ENCODE measurements around the gene P4HTM.

P4HTM gene, protein sequence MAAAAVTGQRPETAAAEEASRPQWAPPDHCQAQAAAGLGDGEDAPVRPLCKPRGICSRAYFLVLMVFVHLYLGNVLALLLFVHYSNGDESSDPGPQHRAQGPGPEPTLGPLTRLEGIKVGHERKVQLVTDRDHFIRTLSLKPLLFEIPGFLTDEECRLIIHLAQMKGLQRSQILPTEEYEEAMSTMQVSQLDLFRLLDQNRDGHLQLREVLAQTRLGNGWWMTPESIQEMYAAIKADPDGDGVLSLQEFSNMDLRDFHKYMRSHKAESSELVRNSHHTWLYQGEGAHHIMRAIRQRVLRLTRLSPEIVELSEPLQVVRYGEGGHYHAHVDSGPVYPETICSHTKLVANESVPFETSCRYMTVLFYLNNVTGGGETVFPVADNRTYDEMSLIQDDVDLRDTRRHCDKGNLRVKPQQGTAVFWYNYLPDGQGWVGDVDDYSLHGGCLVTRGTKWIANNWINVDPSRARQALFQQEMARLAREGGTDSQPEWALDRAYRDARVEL

DNA sequence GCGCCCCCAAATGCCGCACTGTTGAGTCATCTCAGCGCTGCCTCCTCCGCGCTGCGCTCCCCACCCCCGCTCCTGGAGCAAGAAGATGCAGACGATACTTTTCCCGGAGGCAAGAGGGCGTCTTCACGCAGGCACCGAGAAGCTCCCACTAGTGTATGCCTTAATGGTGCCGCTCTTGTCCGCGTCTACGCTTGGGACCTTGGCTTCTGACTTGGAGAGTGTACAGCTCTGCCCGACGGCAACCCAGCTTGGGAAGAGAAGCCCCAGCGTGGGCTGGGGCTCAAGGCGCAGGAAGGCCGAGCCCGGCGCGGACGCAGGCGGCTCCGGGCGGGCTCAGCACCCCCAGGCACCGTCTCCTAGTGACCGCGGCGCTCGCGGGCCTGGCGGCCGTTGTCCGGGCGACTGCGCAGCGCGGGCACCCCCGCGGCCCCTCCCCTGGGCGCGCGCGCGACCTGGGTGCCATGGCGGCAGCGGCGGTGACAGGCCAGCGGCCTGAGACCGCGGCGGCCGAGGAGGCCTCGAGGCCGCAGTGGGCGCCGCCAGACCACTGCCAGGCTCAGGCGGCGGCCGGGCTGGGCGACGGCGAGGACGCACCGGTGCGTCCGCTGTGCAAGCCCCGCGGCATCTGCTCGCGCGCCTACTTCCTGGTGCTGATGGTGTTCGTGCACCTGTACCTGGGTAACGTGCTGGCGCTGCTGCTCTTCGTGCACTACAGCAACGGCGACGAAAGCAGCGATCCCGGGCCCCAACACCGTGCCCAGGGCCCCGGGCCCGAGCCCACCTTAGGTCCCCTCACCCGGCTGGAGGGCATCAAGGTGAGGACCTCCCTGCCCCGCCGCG, at the start of gene P4HTM:
Gene P4HTM, plus strand, starts transcription at position 446 of the 840 bp plus-strand sequence. Its CDS starts 16 bp downstream, at position 462.
- H3K4me1 Mint-ChIP-seq: peaks cover 38% of the 10 kb centered on the region

DNA sequence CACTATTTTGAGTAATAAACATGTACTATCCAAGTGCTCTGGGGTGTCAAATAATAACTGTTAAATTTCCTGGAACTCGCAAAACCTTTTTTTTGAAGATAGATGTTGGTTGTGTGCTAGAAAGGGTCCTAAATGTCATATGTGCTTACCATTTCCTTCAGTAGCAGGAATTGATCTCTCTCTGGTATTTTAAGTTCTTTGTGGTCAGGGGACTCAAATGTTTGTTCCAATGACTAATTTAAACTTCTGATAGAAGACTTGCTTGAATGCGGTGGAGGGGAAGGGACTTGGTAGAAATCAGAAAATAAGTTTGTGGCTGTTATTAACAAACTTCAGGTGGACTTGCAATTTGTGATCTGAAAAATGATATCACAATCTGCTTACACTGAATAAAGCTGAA, 44.6 kb upstream of the P4HTM start:
- Mint-ChIP-seq H3K36me3 (peaks cover 6% of the 10 kb centered on the region), H3K4me3 (no peak overlapping the region), H3K4me1 (peaks cover 45% of the 10 kb centered on the region), H3K27ac (no peak overlapping the region), H3K27me3 (no peaks in the 10 kb centered on the region), H3K9me3 (no peaks in the 10 kb centered on the region)

More for the DNA sequence above, at the start of gene P4HTM:
- Mint-ChIP-seq H3K27me3 (no peaks in the 10 kb centered on the region), H3K9me3 (no peaks in the 10 kb centered on the region), H3K36me3 (no peaks in the 10 kb centered on the region), H3K27ac (peak within 1 kb of the TSS; percentile 94), H3K4me3 (peak within 1 kb of the TSS; percentile 95)

DNA sequence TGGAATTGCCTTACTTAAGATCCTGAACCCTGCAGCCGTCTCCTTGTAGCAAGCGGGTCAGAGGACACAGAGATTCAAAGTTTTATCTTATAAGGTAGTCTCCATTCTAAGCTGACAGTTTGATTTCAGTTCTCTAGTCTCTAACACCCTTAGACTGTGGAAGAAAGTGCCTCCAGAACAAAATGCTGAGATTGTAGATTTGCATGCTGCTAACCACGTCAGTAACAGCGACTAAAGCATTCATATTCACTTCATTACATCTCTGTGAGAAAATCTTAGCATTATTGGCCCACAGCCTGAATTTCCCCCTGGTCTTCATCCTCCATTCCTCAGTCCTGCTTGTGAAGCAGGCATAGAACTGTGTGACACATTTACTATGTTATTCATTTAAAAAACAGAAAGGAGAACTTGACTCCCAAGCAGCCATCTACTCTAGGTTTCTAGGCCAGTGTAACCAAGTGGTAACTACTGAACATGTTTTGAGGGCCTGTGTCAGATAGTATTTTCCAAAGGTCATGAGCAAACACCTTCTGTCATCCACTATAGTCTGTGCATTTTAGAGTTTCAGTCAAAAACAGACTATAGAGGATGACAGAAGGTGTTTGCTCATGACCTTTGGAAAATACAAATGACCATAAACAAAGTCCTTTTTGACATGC, 44.0 kb upstream of the P4HTM start:
- Mint-ChIP-seq H3K4me3 (no peak overlapping the region), H3K27me3 (no peaks in the 10 kb centered on the region), H3K27ac (no peak overlapping the region), H3K36me3 (peaks cover 6% of the 10 kb centered on the region), H3K9me3 (no peaks in the 10 kb centered on the region), H3K4me1 (peaks cover 45% of the 10 kb centered on the region)

DNA sequence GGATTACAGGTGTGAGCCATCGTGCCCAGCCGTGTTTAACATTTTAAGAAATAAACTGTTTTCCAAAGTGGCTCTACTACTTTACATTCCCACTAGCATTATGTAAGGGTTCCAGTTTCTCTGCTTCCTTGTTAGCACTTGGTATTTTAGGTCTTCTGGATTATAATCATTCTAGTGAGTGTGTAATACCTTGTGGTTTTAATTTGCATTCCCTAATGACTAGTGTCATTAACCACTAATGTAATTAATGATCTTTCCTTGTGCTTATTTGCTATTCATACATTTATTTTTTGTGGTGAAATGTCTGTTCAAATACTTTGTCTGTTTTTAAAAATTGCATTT, 40.7 kb upstream of the P4HTM start:
- Mint-ChIP-seq H3K4me3 (no peak overlapping the region), H3K4me1 (peaks cover 48% of the 10 kb centered on the region), H3K36me3 (peaks cover 2% of the 10 kb centered on the region), H3K27ac (no peak overlapping the region), H3K27me3 (no peaks in the 10 kb centered on the region), H3K9me3 (no peaks in the 10 kb centered on the region)

DNA sequence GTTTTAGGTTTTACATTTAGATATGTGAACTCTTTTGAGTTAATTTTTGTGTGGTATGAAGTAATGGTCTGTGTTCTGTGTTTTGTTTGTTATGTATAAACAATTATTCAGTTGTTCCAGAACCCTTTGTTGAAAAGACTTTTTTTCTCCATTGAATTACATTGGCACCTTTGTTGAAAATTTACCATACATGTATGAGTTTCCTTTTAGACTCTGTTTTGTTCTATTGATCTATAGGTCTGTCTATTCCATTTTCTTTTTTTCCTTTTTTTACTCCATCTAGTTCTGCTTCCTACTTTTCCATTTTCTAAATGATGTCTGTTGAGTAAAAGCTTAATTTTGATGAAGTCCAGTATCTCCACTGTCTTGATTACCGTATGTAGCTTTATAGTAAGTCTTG, 40.0 kb upstream of the P4HTM start:
- H3K4me3 Mint-ChIP-seq: no peak overlapping the region
- peaks cover 2% of the 10 kb centered on the region for H3K36me3 Mint-ChIP-seq
- H3K4me1 Mint-ChIP-seq: peaks cover 42% of the 10 kb centered on the region
- no peaks in the 10 kb centered on the region for H3K27me3 Mint-ChIP-seq
- H3K27ac Mint-ChIP-seq: no peak overlapping the region
- no peaks in the 10 kb centered on the region for H3K9me3 Mint-ChIP-seq

DNA sequence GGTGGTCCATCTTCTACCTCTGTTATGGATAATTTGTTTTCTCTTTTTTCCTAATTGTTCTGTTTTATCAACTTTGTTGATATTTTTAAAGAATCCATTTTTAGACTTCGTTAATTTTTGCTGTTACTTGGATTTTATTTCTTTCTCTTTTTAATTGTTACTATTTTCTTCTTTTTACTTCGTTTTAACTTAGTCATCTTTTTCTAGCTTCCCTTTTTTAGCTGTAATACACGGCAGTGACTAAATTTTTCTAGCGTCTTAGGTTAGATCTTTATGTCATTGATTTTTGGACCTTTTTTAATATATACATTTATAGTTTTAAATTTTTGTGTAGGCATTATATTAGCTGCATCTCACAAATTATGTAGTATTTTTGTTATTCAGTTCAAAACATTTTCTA, 38.3 kb upstream of the P4HTM start:
- peak overlapping the region; percentile 51 for H3K27ac Mint-ChIP-seq
- peaks cover 7% of the 10 kb centered on the region for H3K36me3 Mint-ChIP-seq
- no peaks in the 10 kb centered on the region for H3K9me3 Mint-ChIP-seq
- H3K4me1 Mint-ChIP-seq: peaks cover 35% of the 10 kb centered on the region
- H3K27me3 Mint-ChIP-seq: no peaks in the 10 kb centered on the region
- H3K4me3 Mint-ChIP-seq: no peak overlapping the region

DNA sequence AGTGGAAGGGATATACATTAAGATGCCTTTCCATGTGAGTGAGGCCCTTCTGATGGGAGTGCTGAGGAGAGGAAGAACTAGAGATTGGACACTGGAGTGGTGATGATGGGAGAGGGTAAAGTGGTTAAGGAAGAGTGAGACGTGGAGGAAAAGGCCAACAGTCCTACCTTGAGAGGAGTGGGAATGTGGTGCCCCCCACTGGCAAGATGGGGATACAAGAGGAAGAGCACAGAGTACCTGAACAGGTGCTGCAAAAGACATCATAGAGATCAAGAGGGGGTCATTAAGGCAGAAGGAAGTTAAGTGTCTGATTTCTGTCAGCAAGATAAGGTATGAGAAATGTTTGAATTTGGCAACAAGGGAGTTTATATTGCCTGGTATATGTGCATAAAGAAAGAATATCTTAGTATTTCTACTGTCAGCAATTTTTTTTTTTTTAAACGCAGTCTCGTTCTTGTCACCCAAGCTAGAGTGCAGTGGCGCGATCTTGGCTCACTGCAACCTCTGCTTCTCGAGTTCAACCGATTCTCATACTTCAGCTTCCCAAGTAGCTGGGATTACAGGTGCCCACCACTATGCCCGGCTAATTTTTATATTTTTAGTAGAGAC, 37.4 kb upstream of the P4HTM start:
- H3K36me3 Mint-ChIP-seq: peaks cover 7% of the 10 kb centered on the region
- no peaks in the 10 kb centered on the region for H3K27me3 Mint-ChIP-seq
- peaks cover 35% of the 10 kb centered on the region for H3K4me1 Mint-ChIP-seq
- H3K9me3 Mint-ChIP-seq: no peaks in the 10 kb centered on the region
- H3K4me3 Mint-ChIP-seq: no peak overlapping the region
- no peak overlapping the region for H3K27ac Mint-ChIP-seq

DNA sequence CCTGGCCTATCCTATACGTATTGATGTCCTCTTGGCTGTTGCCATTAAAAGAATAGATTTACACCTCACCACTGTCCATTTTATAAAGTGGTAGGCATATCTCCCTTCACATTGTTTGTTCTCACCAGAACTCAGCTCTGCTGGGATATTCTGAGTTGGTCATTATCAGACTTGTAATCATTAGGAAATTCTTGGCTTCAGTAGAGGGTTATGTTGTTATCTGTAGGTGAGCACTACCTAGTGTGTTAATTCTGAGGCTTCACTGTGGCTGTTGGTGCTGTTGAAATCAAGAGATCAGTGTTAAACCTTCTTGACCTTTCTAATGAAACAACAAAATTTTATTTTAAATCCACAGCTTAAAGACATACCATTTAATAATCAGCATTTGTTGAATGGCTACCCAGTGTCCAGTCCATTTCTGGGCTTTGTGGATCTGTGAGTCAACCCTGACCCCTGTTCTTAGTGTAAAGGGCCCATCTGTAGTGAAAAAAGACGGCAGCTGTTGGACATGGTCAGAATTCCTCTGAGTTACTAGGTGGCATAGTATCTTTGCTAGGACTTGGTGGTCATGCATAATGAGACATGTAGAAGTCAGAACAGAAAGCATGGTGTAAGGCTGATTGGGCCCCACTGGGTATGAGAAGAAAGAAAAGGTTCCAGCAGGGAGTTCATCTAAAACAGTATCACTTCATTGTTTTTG, 32.9 kb upstream of the P4HTM start:
- H3K9me3 Mint-ChIP-seq: no peaks in the 10 kb centered on the region
- no peaks in the 10 kb centered on the region for H3K27me3 Mint-ChIP-seq
- no peak overlapping the region for H3K4me3 Mint-ChIP-seq
- H3K27ac Mint-ChIP-seq: peak overlapping the region; percentile 35
- H3K36me3 Mint-ChIP-seq: peaks cover 7% of the 10 kb centered on the region
- peaks cover 10% of the 10 kb centered on the region for H3K4me1 Mint-ChIP-seq

DNA sequence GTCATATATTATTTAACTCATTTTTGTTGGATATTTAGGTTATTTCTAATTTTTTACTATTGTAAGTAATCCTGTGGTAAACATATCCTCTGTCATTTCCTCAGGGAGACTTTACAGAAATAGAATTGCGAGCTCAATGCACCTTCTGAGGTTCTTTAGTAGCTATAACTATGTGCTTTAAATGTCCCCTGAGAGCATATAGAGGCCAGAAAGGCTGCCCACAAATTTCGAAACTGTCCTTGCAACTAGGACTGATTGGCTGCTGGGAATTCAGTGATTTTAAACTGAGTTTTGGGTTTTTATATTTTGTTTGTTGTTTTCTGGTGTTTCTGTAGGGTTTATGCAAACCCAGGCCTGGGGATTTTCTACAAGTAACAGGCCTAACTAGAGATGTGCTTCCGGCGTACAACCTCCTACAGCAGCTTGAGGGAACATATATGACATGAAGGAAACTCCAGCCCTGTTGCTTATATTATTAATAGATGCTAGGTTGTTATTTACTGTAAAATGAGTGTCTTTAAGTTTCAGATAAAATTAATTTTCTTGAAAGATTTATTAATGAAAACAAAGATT, 29.1 kb upstream of the P4HTM start:
- H3K9me3 Mint-ChIP-seq: no peaks in the 10 kb centered on the region
- H3K4me3 Mint-ChIP-seq: no peak overlapping the region
- no peak overlapping the region for H3K27ac Mint-ChIP-seq
- no peaks in the 10 kb centered on the region for H3K4me1 Mint-ChIP-seq
- H3K27me3 Mint-ChIP-seq: no peaks in the 10 kb centered on the region
- peaks cover 8% of the 10 kb centered on the region for H3K36me3 Mint-ChIP-seq

DNA sequence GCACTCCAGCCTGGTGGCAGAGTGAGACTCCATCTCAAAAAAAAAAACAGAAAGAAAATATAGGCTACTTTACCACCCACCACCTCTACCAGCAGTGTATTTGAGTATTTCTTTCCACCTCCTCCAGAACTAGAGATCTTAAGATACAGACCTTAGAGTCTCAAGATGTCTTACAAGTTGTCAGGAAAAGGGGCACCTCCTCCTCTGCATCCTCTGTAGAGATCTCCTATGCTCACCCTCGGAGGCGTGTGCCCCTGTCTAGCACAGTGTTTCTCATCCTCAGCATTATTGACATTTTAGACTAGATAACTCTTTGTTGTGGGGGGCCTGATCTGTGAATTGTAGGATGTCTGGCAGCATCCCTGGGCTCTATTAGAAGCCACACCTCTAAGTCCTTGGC, 27.7 kb upstream of the P4HTM start:
- Mint-ChIP-seq H3K9me3 (no peaks in the 10 kb centered on the region), H3K4me1 (no peaks in the 10 kb centered on the region), H3K4me3 (no peak overlapping the region), H3K27ac (peak overlapping the region; percentile 48), H3K36me3 (peaks cover 11% of the 10 kb centered on the region), H3K27me3 (no peaks in the 10 kb centered on the region)

DNA sequence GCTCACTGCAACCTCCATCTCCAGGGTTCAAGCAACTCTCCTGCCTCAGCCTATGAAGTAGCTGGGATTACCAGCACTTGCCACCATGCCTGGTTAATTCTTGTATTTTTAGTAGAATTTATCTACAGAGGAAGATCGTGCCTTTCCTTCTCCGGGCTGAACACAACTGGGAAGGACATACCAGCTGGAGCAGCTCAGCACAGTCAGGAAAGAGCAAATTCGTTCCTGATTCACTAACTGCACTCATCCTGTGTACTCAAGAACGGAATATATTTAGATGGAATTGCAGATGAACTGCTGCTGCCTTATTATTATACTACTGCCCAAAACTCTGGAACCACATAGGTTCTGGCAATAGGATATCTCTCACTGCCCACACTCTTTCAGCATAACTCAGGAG, 27.1 kb upstream of the P4HTM start:
- no peaks in the 10 kb centered on the region for H3K27me3 Mint-ChIP-seq
- H3K9me3 Mint-ChIP-seq: no peaks in the 10 kb centered on the region
- peaks cover 11% of the 10 kb centered on the region for H3K36me3 Mint-ChIP-seq
- H3K4me1 Mint-ChIP-seq: no peaks in the 10 kb centered on the region
- H3K4me3 Mint-ChIP-seq: no peak overlapping the region
- H3K27ac Mint-ChIP-seq: no peak overlapping the region

DNA sequence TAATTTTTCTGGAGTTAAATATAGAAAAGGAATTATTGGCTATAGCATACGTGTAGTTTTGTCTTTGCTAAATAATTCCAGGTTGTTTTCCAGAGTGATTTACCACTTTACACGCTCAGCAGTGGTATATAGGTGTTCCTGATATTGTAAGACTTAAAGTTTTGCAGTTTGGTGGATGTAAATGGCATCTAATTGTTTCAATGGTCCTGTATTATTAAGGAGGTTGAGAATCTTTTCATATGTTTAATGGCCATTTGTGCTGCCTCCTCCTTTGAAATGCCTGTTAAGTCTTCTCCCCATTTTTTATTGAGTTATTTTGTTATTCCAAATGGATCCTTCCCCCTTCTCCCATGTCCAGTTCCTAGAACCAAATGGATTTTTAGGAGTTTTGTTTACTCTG, 26.4 kb upstream of the P4HTM start:
- H3K27me3 Mint-ChIP-seq: no peaks in the 10 kb centered on the region
- H3K36me3 Mint-ChIP-seq: peaks cover 11% of the 10 kb centered on the region
- H3K27ac Mint-ChIP-seq: no peak overlapping the region
- H3K9me3 Mint-ChIP-seq: no peaks in the 10 kb centered on the region
- H3K4me3 Mint-ChIP-seq: no peak overlapping the region
- H3K4me1 Mint-ChIP-seq: no peaks in the 10 kb centered on the region

DNA sequence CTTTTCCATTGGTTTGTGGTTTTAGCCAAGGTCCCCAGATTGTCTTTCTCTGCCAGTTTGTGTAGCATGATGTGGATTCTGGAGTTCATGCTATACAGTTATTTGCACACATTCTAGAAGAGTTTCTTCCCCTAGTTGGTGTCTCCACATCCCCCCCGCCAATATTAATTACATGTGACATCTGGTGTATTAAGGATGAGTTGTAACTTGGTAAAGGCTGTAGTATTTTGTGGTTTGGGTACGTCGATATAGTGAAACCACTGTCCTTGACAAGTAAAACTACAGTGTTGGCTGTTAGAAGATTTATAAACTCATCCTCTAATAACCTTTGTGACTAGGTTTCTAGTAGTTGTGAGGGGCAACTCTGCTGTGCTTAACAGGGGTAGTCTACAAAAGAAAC, 23.7 kb upstream of the P4HTM start:
- Mint-ChIP-seq H3K9me3 (no peaks in the 10 kb centered on the region), H3K4me1 (no peaks in the 10 kb centered on the region), H3K4me3 (no peak overlapping the region), H3K27ac (no peak overlapping the region), H3K27me3 (no peaks in the 10 kb centered on the region), H3K36me3 (peaks cover 12% of the 10 kb centered on the region)

DNA sequence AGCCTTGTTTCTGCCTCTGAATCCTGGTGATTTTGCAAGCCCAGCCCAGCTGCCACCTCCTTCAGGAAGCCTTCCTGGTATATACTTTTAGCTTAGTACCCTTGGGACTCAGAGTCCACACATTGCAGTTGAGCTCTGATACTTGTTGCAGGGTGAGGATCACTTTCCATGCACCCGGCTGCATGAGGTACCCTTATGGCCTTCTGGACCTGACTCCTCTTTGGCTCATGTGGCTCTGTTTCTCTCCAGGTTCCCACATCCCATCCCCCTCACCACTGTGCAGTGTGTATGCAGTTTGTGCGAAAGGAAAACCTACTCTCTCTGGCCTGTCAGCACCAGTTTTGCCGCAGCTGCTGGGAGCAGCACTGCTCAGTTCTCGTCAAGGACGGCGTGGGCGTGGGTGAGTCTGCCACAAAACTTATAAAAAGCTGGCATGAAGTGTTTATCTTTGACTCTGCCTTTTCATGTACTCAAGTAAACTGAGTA, 23.1 kb upstream of the P4HTM start:
- H3K4me1 Mint-ChIP-seq: no peaks in the 10 kb centered on the region

More for the DNA sequence above, 23.1 kb upstream of the P4HTM start:
- no peaks in the 10 kb centered on the region for H3K27me3 Mint-ChIP-seq
- peaks cover 9% of the 10 kb centered on the region for H3K36me3 Mint-ChIP-seq
- H3K9me3 Mint-ChIP-seq: no peaks in the 10 kb centered on the region
- H3K27ac Mint-ChIP-seq: no peak overlapping the region
- H3K4me3 Mint-ChIP-seq: no peak overlapping the region
